HG02885 (cell line): ENCODE results near the gene HOXB6.
A peak's percentile ranks its signal among the peaks of the same experiment; 100 is the strongest.

Experiments
- ATAC-seq: cut with Tn5 transposase; IDR thresholded peaks from one replicate; pipeline ENCODE4 v1.9.1; 2021; ENCODE audit warnings: mild to moderate bottlenecking; ENCODE audit not compliant: unreplicated experiment, poor library complexity

The HOXB6 gene

DNA sequence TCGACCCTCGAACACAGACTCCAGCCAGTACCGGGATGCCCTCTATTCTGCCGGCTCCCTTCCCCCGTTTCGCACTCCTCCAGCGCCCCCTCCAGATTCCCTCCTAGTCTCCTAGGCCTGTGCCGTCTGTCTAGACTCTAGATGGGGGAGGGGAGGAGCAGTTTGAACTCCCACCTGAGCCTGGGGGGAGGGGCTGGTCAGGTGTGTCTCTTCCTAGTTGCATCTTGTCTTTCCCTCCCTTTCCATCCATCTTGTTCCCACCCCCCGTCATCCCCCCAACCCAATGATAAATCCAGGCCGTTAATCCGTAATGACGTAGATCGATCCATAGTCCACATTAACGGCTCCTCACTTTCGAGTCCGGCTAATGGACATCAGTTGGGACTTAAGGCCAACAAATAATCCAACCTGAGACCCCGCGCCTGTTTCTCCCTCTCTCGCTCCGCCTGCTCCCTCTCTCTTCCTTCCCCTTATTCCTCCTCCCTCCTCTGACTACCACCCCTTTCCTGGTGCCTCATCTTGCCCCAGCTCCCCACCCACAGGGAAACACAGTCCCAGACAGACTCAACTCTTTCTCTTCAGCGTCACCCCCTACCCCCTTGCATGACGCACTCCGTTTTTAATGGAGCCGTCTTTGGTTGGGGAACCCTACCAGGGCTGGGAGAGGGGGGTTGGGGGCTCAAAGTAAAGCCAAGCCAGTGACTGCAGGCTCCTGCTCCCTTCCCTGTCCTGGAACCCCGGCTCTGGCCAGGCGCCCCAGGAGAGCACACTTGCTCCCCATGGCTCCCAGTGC lies 7.9 kb downstream of the HOXB6 start:
- no peak for ATAC-seq

DNA sequence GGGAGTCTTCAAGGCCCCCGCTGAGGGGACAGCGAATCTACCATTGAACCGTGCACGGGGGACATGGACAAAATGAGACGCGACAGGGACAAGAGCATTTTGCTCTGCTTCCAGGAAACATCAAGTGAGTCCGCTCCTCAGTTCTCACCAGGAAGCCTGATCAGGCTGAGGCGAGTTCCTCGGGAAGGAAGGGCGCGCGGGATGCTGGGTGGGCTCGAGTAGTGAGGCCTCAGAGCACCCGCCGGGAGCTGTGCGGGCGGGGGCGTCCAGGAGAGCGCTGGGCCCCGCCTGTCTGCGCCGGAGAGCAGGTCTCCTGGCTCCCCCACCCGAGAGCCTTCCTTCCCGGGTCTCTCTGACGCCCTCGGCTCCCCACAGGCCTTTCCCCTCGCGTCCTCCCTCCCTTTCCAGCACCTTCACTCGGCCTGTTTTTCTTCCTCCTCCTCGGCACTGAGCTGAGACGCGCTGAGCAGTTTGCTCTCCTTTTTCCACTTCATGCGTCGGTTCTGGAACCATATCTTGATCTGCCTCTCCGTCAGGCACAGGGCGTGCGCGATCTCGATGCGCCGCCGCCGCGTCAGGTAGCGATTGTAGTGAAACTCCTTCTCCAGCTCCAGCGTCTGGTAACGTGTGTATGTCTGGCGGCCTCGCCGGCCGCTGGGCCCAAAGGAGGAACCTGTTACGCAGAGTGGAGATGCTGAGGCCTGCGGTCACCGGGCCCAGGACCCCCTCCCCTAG lies 8.6 kb downstream of the HOXB6 start:
- no peak for ATAC-seq

DNA sequence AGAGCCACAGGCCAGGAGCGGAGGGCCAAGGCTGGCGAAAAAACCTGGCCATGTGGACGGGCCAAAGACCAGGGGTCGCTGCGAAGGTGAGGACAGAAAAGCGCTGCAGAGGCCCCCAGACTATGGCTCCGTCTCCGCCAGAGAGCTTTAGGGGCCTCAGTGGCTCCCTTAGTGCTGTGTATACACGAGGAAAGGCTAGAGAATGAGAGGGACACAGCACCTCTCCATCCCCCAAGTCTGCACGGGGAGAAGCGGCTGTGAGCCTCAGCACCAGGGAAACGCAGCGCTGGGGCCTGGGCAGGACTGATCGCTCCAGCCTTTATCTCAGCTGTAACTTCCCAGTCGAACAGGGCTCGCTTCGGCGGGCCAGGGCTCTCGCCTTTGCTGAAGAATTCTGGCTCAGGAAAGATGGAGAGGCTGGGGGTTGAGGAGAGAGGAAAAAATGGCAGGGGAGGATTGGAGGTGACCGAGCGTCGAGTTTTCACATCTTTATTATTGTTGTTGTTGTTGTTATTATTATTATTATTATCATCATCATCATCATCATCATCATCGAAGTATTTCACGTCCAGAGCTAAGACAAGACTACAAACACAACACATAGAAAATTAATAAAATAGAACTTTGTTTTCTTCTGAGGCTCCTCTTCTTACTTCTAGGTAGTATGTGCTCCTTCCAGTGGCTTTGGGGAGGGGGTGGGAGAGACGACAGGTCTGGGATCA lies 9.3 kb downstream of the HOXB6 start:
- no peak for ATAC-seq

DNA sequence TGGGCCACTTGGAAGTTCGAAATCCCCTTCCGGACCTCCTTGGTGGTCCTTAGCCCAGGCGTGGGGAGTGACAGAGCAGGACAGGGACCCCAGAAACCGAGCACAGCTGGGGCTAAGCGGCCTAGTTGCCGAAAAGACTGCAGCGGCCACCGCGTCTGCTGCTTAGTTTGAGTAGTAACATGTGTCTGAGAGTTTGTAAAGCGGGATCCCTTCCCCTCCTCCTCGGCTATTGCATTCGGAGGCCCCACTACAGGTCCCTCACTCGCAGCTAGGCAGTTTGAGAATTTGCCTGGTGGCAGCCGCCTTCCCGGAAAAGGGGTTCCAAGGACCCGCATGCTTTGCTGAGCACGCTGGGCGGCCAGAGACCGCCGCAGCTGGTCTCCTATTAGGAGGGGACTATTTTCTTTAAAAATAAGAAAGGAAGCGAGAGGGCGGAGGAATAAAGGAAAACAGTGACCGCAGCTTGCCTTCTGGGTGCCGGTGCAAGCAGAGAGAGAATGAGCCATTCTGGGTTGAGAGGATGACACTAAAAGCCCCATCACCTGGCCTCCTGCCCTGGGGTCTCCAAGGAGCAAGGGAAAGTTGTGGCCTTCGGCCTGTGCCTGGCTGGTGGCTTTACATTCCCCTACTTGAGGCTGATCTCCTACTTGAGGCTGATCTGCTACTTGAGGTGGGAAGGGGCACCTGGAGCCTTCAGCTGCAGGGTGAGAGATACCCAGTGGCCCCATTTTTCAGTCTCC lies 10.1 kb downstream of the HOXB6 start:
- ATAC-seq = no peak

DNA sequence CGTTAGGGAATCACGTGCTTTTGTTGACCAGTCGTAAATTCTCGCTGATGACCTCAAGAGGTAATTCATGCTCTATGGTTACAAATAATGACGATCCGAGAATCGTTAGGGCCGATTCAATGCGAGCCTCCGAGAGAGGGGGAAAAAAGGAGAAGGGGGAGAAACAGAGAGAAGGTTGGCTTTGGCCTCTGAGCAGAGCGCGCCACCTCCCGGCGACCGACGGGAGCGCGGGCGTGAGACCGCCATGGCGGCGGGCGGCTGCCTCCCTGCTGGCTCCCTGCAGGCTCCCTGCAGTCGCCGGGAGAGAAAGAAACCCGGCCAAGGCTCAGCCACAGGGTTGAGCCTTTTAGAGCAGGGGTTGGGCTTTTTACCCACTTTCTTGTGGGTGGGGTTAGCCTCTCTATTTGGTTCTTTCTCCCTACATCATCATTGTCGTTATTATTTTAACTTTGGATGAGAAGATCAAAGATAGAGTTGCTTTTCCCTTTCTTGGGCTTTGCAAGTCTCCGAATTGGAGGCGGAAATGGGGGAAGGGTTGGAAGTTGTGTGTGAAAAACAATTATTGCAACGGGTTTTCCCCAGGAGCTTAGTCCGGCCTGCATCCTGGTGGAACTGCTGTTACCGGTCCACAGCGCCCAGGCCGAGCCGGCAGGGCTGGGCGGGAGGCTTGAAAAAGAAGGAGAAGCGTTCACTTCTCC lies 10.8 kb downstream of the HOXB6 start:
- peak; percentile 43 for ATAC-seq

DNA sequence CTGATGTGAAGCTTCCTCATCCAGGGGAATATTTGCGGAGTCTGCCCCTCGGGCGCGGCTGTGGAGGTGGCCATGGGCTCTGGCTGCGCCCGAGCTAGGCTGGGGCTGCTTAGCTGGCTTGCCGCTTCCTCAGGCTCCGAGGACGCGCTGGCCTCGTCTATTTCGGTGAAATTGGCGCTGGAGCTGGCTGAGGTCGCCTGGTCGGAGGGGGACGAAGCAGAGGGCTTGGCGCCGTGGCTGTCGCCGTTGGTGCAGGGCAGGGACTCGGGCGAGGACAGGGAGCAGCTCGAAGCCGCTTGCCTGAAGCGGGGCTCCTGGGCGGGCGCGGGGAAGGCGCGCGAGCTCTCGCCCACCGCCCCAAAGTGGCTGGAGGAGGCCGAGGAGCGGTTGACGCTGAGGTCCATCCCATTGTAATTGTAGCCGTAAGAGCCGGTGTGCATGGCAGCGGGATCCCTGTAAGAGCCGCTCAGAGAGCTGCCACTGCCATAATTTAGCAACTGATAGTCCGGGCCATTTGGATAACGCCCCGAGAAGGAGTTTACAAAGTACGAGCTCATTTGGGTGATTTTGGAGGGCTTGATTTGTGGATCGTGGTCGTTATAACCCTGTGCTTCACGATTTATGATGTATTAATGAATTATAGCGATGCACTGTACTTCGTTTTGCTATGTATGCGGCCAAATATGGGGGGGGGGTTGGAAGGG lies 11.5 kb downstream of the HOXB6 start, which contains the start of gene HOXB5:
Gene HOXB5 (minus strand): TSS at position 654 of the 704 bp plus-strand sequence. CDS start 97 bp downstream, at position 557.
- ATAC-seq = no peak

DNA sequence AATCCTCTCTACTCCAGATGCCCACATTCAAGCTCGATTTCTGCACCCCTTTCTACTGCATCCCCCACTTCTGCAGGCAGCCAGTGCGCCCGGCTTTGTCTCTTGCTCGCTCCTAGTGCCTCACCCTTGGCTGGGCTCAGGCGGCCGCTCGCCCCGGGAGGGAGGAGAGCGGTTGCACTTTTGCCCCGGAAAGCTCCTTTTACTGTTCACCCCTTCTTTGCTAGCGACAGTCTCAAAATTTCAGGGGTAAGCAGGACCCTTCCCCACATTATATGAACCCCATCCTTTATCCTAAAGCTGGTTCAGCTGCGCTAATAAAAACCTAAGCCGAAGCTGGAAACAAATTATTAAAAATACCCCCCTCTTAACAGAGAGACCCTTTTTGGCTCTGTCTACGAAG lies 12.2 kb downstream of the HOXB6 start:
- ATAC-seq = no peak

DNA sequence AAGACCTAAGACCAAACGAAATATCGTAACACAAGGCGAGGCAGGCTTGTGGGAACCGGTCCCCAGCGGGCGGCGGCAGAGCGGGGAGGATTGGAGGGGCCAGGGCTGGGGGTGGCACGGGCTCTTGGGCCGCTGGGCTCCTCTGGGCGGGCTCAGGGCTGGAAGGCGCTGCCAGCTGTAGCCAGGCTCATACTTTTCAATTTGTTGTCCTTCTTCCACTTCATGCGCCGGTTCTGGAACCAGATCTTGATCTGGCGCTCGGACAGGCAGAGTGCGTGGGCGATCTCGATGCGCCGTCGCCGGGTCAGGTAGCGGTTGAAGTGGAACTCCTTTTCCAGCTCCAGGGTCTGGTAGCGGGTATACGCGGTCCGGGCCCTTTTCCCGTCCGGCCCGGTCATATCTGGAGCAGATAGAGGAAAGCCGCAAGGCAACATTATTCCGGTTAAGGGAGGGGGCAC lies 12.7 kb downstream of the HOXB6 start:
- ATAC-seq = no peak

DNA sequence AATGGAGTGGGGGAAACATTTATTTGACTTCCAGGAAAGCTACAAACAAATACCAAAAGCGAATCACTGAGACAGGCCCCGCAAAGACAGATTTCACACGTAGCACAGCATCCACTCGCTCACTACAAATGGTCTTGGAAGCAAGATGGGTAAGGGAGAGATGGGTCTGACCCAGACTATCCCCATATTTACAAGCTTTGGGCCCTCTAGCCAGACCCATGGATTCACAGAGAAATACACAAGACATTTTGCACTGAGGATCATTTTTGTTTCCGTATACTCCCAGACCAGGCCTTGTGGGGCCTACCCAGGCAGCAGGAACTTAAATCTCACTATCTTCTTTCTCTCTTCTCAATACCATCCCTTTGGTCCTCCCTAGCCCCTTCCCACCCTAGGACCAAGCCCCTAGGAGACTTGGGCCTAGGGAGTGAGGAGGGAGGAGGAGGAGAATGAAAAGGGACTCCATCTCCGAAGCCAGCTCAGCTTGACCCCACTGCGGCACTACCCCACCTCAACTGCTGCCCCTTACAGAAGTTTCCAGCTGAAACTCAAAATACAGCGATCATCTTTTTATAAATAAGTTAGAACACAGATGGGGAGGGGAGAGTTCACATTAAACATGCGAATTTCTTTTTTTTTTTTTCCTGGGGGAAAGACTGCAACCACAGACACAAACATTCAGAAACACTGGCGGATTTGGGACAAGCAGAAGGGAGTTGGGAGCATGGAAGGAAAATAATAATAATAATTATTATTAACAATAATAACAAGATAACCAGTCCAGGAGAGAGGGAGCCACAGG lies 13.3 kb downstream of the HOXB6 start:
- ATAC-seq = no peak

DNA sequence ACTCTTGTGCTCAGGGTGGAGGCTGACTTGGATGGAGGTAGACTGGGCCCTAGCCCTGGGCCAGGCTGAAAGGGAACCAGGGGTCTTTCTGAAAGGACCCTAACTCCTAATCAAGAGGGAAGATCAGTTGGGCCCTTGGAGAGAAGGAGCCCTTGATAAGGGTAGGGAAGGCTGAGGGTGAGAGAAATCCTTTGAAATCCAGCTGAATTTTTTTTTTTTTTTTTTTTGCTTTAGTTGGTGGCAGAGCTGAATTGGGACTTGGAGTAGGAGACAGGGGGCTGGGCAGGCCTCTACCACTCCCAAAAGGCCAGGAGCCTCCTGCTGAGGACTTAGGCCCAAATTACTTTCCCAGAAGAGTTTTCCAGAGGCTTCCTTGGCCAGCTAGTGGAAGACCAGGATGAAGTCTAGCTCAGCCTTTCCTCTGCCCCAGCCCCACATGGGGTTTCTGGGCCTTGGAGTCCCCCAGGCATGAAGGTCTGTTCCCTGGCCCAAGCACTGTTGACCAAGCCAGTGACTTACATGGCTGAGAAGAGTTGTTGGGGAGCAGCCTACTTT lies 14.1 kb downstream of the HOXB6 start:
- ATAC-seq = no peak

DNA sequence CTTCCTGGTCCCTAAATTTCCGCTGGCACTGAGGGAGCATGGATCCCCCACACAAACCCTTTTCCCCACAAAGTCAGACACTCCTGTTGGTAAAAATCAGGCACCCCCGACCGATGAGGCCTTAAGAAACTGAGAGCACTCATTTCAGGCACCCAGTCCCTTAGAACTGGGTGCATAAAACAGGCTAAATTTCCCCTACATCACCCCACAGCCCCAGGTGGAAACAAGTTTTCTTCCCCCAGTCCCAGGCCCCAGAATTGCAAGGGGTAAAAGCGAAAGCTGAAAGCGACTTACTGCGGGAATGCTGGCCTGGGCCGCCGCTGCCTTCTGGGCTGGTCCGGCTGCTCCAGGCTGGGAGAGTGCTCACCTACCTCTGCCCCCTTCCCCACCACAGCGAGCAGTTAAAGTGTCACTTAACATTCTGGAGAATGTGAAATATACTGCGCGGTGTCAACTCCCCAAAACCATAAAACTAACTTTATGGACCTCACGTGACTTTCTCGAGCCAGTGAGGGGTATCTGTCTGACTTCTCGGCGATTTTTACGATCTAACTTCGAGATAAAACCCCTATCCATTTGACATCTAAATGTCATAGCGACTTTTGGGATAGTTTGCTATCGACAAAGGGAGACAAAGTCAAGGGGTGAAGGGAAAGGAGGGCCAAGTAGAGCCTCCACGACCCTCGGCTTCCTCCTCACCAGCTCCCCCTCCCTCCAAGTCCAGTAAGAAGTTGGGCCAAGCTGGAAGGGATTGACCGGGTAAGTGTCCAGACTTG lies 14.8 kb downstream of the HOXB6 start, which contains the start of gene HOXB3:
Gene HOXB3 (minus strand): TSS at position 411 of the 776 bp plus-strand sequence. CDS start 37,767 bp downstream, outside the sequence.
- ATAC-seq = no peak

DNA sequence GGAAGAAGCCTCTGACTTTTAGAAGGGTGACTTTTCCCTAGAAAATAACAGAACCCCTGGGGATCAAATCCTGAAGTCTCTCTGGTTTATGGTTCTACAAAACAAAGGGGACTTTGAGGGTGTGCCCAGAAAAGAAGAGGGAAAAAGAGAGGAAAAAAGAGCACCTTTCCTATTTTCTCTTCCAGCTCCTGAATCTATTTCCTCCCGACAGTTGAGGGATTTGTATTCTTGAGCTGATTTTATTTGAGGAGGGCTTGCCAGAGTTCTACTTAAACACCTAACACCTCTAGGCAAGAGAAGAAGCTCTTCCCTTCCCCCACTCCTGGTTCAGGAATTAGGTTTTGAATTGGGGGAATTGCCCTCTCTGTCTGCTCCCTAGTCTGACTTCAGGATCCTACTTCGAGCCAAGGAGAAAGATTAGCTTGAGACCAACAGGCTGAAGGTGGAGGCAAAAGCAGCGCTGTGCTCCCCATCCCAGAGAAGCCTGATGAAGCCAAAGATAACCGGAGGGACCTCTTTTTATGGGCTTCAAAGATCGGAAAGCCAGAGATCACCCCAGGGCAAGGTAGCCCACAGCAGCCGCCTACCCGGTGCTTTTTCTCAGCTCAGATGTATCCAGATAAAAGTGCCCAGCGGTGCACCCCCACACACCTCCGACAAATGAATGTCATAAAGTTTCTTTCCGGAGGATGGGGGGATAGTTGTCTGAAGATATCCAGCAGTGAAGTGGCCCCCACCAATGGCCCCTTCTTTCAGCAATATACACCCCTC lies 15.5 kb downstream of the HOXB6 start:
- no peak for ATAC-seq

DNA sequence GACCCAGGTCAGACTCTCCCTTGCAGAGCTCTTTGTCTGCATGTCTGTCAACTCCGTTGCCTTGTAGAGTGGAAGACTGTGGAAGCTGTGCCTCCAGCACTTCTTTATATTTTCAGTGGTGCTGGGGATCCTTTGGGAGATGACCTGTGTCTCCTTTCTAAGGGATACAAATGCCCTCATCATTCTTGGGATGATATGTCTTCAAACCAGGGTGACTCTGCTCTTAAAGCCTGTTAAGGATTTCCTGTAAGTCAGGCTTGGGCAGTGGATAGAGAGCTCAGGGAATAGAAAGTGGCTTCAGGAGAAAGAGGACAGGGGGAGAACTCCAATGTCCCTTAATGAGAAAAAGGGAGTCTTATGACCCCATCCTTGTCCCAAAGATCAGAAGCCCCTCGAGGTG lies 16.3 kb downstream of the HOXB6 start:
- ATAC-seq = no peak

DNA sequence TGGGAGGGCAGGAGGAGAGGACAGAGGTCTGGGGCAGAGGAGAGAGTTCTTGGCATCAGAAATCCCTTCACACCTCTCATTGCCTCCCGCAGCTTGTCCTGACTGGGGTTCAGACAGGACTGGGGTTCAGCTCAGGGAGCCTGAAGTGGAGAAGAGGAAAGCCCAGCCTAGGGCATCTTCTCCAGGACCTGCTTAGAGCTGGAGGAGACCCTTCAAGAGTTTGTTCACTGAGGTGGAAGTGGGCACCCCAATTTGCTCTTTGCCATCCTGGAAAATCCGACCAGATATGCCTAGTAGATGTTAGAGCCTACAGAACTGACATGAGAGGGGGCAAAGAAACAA lies 16.7 kb downstream of the HOXB6 start:
- no peak for ATAC-seq

DNA sequence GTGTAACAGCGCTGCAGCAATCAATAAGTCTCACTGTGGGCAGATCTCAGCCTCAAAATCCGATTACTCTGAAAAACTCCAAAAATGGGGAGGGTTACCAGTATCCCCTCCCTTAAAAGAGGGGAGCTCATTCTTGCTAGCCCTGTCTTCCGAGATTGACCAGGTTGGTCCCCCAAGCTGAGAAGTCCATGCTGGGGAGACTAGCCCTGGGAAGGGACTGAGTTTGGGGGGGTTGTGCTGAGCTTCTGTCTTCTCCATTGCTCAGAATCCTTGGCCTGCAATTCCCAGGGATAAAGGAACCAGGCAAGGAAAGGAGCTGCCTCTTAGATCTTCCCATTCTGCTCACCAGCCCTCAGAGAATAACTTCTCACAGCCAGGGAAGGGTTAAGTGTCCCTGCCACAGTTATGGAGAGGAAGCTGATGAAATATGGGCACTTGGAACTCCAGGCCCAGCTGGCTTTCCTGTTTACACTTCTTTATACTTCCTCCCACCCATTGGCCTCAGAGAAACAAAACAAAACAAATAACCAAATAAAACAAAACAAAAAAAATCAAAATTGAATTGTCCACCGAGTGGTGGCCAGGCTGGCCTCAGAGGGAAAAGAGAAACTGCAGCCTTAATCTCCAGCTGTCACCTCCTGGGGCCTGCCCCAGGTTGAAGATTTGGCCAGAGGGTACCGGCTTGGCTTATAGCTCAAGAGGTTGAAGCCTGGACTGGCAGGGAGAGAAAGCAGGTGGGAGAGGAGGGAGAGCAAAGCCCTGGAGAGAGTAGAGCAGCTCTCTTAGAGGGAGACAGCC lies 17.3 kb downstream of the HOXB6 start:
- no peak for ATAC-seq
